T-cell (primary cell): ENCODE results near the gene FIBP. TPM values are rescaled to one million over a fixed set of nuclear protein-coding genes. Genes with fewer than 3 reads are reported as not detected.

Source experiments
- ATAC-seq, 4 experiments: fragments of 200-7000 bp in 3 of 4; fragments of 150-1000 bp in 1 of 4; cut with Tn5 transposase; replicated peaks in 1 of 4; 1 replicate in 3 of 4; 2 replicates in 1 of 4; pipeline ENCODE4 v1.10.0; 2021; ENCODE audit warnings: moderate library complexity in 3 of 4, mild to moderate bottlenecking in 2 of 4, moderate number of reproducible peaks in 1 of 4
- CTCF ChIA-PET, 2 donors: fragments of 300-600 bp; sonication (Branson Sonifier 250); formaldehyde crosslinking; loops; one replicate each; lab custom pipeline; 2022; ENCODE audit warnings: antibody characterized with exemption in 2 of 2; lab: Charles Lee
- POLR2A ChIA-PET, 2 donors: fragments of 300-600 bp; sonication (Branson Sonifier 250); formaldehyde crosslinking; loops; one replicate each; lab custom pipeline; 2022; ENCODE audit warnings: antibody characterized with exemption in 2 of 2; lab: Charles Lee
- DNase-seq, 35 experiments: peaks; one replicate each; pipeline versions ENCODE4 v3.0.0 to v3.0.0-alpha.2; 2013 to 2023
- H3K27ac ChIP-seq: one replicate; pipeline ENCODE4 v1.5.1; 2013; ENCODE audit warnings: low read length
- H3K27me3 ChIP-seq, 2 experiments: replicated peaks in 1 of 2; 1 replicate in 1 of 2; 2 replicates in 1 of 2; pipeline versions ENCODE4 v1.6.1 to v1.7.0; 2013; ENCODE audit warnings: low read length in 1 of 2, mixed read lengths in 1 of 2; ENCODE audit not compliant: control insufficient read depth in 2 of 2, insufficient read depth in 2 of 2; ENCODE audit errors: extremely low read depth in 1 of 2
- H3K36me3 ChIP-seq, 2 donors: 1 replicate in 1 of 2; 2 replicates in 1 of 2; pipeline versions ENCODE4 v1.6.1 to v1.7.0; 2013; ENCODE audit warnings: low read length in 1 of 2; ENCODE audit not compliant: control insufficient read depth in 2 of 2, insufficient read depth in 1 of 2; ENCODE audit errors: extremely low read depth in 1 of 2
- H3K4me1 ChIP-seq, 2 experiments: 1 replicate in 1 of 2; 2 replicates in 1 of 2; pipeline versions ENCODE4 v1.6.1 to v1.7.0; 2013; ENCODE audit warnings: low read length in 2 of 2, mixed read lengths in 1 of 2; ENCODE audit not compliant: insufficient read depth in 2 of 2, control insufficient read depth in 1 of 2; ENCODE audit errors: extremely low read depth in 1 of 2
- H3K4me3 ChIP-seq, 2 donors: 1 replicate in 1 of 2; 2 replicates in 1 of 2; pipeline versions ENCODE4 v1.5.1 to v1.7.0; 2013; ENCODE audit warnings: mild to moderate bottlenecking in 2 of 2, low read length in 1 of 2, moderate library complexity in 1 of 2; ENCODE audit not compliant: control insufficient read depth in 1 of 2; ENCODE audit errors: extremely low read depth in 1 of 2
- H3K9me3 ChIP-seq: 2 replicates; pipeline ENCODE4 v1.7.0; 2013
- H3K27ac Mint-ChIP-seq, 2 donors: one replicate each; pipeline ENCODE4 v1.8.0; 2020 to 2021; ENCODE audit warnings: mild to moderate bottlenecking in 2 of 2, mixed read lengths in 2 of 2
- H3K27me3 Mint-ChIP-seq, 2 donors: one replicate each; pipeline ENCODE4 v1.8.0; 2021 to 2022; ENCODE audit warnings: mixed read lengths in 2 of 2
- H3K36me3 Mint-ChIP-seq: one replicate; pipeline ENCODE4 v1.8.0; 2021; ENCODE audit warnings: mixed read lengths
- H3K4me1 Mint-ChIP-seq, 3 donors: one replicate each; pipeline ENCODE4 v1.8.0; 2020 to 2022; ENCODE audit warnings: mixed read lengths in 3 of 3, mild to moderate bottlenecking in 1 of 3
- H3K4me3 Mint-ChIP-seq, 3 donors: one replicate each; pipeline ENCODE4 v1.8.0; 2020 to 2022; ENCODE audit warnings: mild to moderate bottlenecking in 3 of 3, mixed read lengths in 3 of 3, moderate library complexity in 3 of 3
- H3K9me3 Mint-ChIP-seq, 3 donors: one replicate each; pipeline ENCODE4 v1.8.0; 2020 to 2022; ENCODE audit warnings: mixed read lengths in 3 of 3
- WGBS: methylation state at CpG from one replicate; pipeline ENCODE4 v1.1.5; 2013; ENCODE audit warnings: missing lambda C conversion rate; ENCODE audit not compliant: insufficient coverage; 5-methylcytosine and 5-hydroxymethylcytosine counted together
- total RNA-seq, 35 experiments: library from RNA in 6 of 35; stranded (reverse) in 6 of 35; fragments of 120-200 nt in 1 of 35; gene quantifications; one replicate each; pipeline versions ENCODE4 v1.2.1 to v1.2.4 and lab custom pipeline; 2013 to 2026

The FIBP gene
- total RNA-seq, 5 donors from 2014 or later (not counting 1 experiment from before 2014, with no cell fraction given): 30.2 to 47.1 (median 39.2) TPM

GRCh38 chr11:65883786-65884715 lies 4.2 kb downstream of the FIBP start:
- DNase-seq (peak in 1 of 35 experiments; percentile 11), ATAC-seq (no peak)
- no peak overlapping the region for H3K27ac ChIP-seq
- H3K4me3 ChIP-seq: no peak overlapping the region
- H3K27me3 Mint-ChIP-seq: no peaks in the 10 kb centered on the region
- POLR2A ChIA-PET: no interaction called here
- no peak overlapping the region for H3K4me3 Mint-ChIP-seq
- no peaks in the 10 kb centered on the region for H3K9me3 Mint-ChIP-seq
- H3K36me3 ChIP-seq: peaks cover 18 to 45% of the 10 kb centered on the region in 2 donors
- H3K36me3 Mint-ChIP-seq: peaks cover 4% of the 10 kb centered on the region
- no peaks in the 10 kb centered on the region for H3K9me3 ChIP-seq
- H3K4me1 ChIP-seq: peaks cover 8 to 64% of the 10 kb centered on the region in 2 experiments
- peaks cover 61 to 68% (median 63%) of the 10 kb centered on the region in 3 donors for H3K4me1 Mint-ChIP-seq
- 87% methylated on average over 26 of the region's 28 CpGs for WGBS
- CTCF ChIA-PET: interaction anchor here (0.6 to 9.7 kb wide), 23 partner anchors 10 to 173 kb away, joined by 3 to 167 read pairs (median 4); partner anchors contain the start of genes MUS81 (in 2 of the 2), BANF1 (in 1 of the 2), CFL1 (in 1 of the 2) and EIF1AD (in 1 of the 2)
- peak overlapping the region; percentile 73 to 83 for H3K27ac Mint-ChIP-seq
- no peaks in the 10 kb centered on the region for H3K27me3 ChIP-seq

GRCh38 chr11:65883058-65883761 lies 5.1 kb downstream of the FIBP start:
- ChIA-PET CTCF (interaction anchor here (0.6 to 9.7 kb wide), 4 partner anchors 11 to 172 kb away, joined by 3 to 167 read pairs (median 4); partner anchors contain the start of genes CFL1 (in 1 of the 2) and MUS81 (in 1 of the 2)), POLR2A (no interaction called here)
- H3K4me1 Mint-ChIP-seq: peaks cover 56 to 68% (median 61%) of the 10 kb centered on the region in 3 donors
- H3K4me3 Mint-ChIP-seq: no peak overlapping the region
- H3K27me3 Mint-ChIP-seq: no peaks in the 10 kb centered on the region
- Histone ChIP-seq H3K27ac (no peak overlapping the region), H3K27me3 (no peaks in the 10 kb centered on the region), H3K9me3 (no peaks in the 10 kb centered on the region), H3K4me3 (no peak overlapping the region), H3K4me1 (peaks cover 6 to 66% of the 10 kb centered on the region in 2 experiments), H3K36me3 (peaks cover 18 to 45% of the 10 kb centered on the region in 2 donors)
- H3K9me3 Mint-ChIP-seq: no peaks in the 10 kb centered on the region
- WGBS: 90% methylated on average over 6 of the region's 13 CpGs
- no peak for ATAC-seq
- no peak overlapping the region for H3K27ac Mint-ChIP-seq
- DNase-seq: no peak
- H3K36me3 Mint-ChIP-seq: peaks cover 4% of the 10 kb centered on the region

- Mint-ChIP-seq H3K9me3 (no peaks in the 10 kb centered on the region), H3K36me3 (peaks cover 4% of the 10 kb centered on the region), H3K4me3 (no peak overlapping the region), H3K27ac (peak overlapping the region; percentile 8 to 92), H3K27me3 (no peaks in the 10 kb centered on the region), H3K4me1 (peaks cover 48 to 67% (median 55%) of the 10 kb centered on the region in 3 donors)
- Histone ChIP-seq H3K36me3 (peaks cover 18 to 45% of the 10 kb centered on the region in 2 donors), H3K4me3 (no peak overlapping the region), H3K27me3 (no peaks in the 10 kb centered on the region), H3K27ac (no peak overlapping the region), H3K9me3 (no peaks in the 10 kb centered on the region), H3K4me1 (peaks cover 6 to 64% of the 10 kb centered on the region in 2 experiments)
- ChIA-PET CTCF (interaction anchor here in 1 of 2 donors (1.5 to 9.7 kb wide), 2 partner anchors 8 to 23 kb away, joined by 4 to 167 read pairs; partner anchors contain the start of genes CCDC85B, CFL1 and MUS81), POLR2A (no interaction called here)
- WGBS: 89% methylated on average over 18 of the region's 30 CpGs
- DNase-seq: peak in 1 of 35 experiments; percentile 12
- no peak for ATAC-seq
Measured at GRCh38 chr11:65882120-65883057, 5.9 kb downstream of the FIBP start.

- Histone ChIP-seq H3K36me3 (peaks cover 18 to 39% of the 10 kb centered on the region in 2 donors), H3K4me3 (peak overlapping the region in 1 of 2 donors; percentile 24), H3K27me3 (no peaks in the 10 kb centered on the region), H3K27ac (peak overlapping the region; percentile 49), H3K4me1 (peaks cover 6 to 65% of the 10 kb centered on the region in 2 experiments), H3K9me3 (no peaks in the 10 kb centered on the region)
- Mint-ChIP-seq H3K27ac (peak overlapping the region; percentile 90 to 92), H3K4me1 (peaks cover 38 to 58% (median 44%) of the 10 kb centered on the region in 3 donors), H3K9me3 (no peaks in the 10 kb centered on the region), H3K4me3 (peak overlapping the region; percentile 32 to 78 (median 77)), H3K27me3 (no peaks in the 10 kb centered on the region), H3K36me3 (peaks cover 4% of the 10 kb centered on the region)
- ATAC-seq (peak in 1 of 4 experiments; percentile 5), DNase-seq (no peak)
- ChIA-PET CTCF (interaction anchor here (0.6 to 1.5 kb wide), 3 partner anchors 10 to 268 kb away, joined by 3 to 4 read pairs (median 3); partner anchors contain the start of genes CCDC85B (in 1 of the 2) and MUS81 (in 1 of the 2)), POLR2A (no interaction called here)
- 44% methylated on average over 3 of the region's 7 CpGs for WGBS
Measured at GRCh38 chr11:65880844-65881421, 7.3 kb downstream of the FIBP start.

- H3K4me1 Mint-ChIP-seq: peaks cover 34 to 54% (median 43%) of the 10 kb centered on the region in 3 donors
- H3K36me3 Mint-ChIP-seq: peaks cover 4% of the 10 kb centered on the region
- no peaks in the 10 kb centered on the region for H3K27me3 Mint-ChIP-seq
- Histone ChIP-seq H3K27me3 (no peaks in the 10 kb centered on the region), H3K36me3 (peaks cover 11 to 31% of the 10 kb centered on the region in 2 donors), H3K4me3 (peak overlapping the region in 1 of 2 donors; percentile 61), H3K9me3 (no peaks in the 10 kb centered on the region), H3K27ac (peak overlapping the region; percentile 63), H3K4me1 (peaks cover 6 to 61% of the 10 kb centered on the region in 2 experiments)
- CTCF ChIA-PET: no interaction called here
- WGBS: 55% methylated on average over 5 of the region's 7 CpGs
- peak overlapping the region; percentile 64 to 78 (median 77) for H3K4me3 Mint-ChIP-seq
- peak in 1 of 4 experiments; percentile 6 for ATAC-seq
- DNase-seq: no peak
- peak overlapping the region; percentile 90 to 92 for H3K27ac Mint-ChIP-seq
- POLR2A ChIA-PET: interaction anchor here in 1 of 2 donors (0.6 kb wide), 1 partner anchor 314 kb away, joined by 6 read pairs; no protein-coding TSS in a partner anchor
- no peaks in the 10 kb centered on the region for H3K9me3 Mint-ChIP-seq
Measured at GRCh38 chr11:65880027-65880426, 8.2 kb downstream of the FIBP start.
